OCI-LY7 (cell line): ENCODE data around the gene ARHGEF17.

ENCODE experiments used
- EZH2phosphoT487 ChIP-seq: fragments of 200-600 bp; sonication (generic); IDR thresholded peaks from 2 replicates; pipeline ENCODE4 v1.6.1; 2018; ENCODE audit warnings: low read depth, borderline replicate concordance, mild to moderate bottlenecking, mixed run types, antibody characterized with exemption, low read length, moderate library complexity, mixed read lengths
- TF ChIP-seq, protein P1 (sequence below): fragments of 200-600 bp; sonication (generic); conservative IDR thresholded peaks from 2 replicates; pipeline ENCODE4 v1.5.1; 2014; ENCODE audit warnings: mild to moderate bottlenecking, antibody characterized with exemption, low read length, moderate library complexity, mixed read lengths

DNA sequence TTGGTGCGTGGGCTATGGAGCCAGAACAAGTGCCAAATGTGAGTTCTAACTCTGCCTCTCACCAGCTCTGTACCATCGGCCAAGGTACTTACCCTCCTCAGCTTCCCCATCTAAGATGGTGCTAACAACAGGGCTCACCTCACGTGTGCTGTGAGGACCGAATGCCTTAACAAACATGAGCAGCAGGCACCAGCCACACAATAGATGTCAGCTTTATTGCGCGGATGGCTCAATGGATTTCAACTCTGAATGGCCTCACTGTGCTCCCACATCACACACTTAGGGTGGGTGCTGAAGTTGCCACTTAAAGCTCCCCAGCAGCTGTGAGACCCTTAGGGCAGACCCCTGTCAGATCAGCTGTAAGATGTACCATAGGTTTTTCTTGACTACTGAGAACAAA is 92.2 kb downstream of the ARHGEF17 start:
- TF ChIP-seq, protein P1, sequence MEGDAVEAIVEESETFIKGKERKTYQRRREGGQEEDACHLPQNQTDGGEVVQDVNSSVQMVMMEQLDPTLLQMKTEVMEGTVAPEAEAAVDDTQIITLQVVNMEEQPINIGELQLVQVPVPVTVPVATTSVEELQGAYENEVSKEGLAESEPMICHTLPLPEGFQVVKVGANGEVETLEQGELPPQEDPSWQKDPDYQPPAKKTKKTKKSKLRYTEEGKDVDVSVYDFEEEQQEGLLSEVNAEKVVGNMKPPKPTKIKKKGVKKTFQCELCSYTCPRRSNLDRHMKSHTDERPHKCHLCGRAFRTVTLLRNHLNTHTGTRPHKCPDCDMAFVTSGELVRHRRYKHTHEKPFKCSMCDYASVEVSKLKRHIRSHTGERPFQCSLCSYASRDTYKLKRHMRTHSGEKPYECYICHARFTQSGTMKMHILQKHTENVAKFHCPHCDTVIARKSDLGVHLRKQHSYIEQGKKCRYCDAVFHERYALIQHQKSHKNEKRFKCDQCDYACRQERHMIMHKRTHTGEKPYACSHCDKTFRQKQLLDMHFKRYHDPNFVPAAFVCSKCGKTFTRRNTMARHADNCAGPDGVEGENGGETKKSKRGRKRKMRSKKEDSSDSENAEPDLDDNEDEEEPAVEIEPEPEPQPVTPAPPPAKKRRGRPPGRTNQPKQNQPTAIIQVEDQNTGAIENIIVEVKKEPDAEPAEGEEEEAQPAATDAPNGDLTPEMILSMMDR, result no peak
- no peak for TF ChIP-seq EZH2phosphoT487
